Bronchial epithelial cell (primary cell): Measurements from ENCODE around the gene BPIFA1. TPM values are rescaled to one million over a fixed set of nuclear protein-coding genes. Genes with fewer than 3 reads are reported as not detected.

ENCODE experiments used
- DNase-seq: peaks from one replicate; pipeline ENCODE4 v3.0.0-alpha.2; 2010; ENCODE audit warnings: low read depth
- FAIRE-seq: peaks from 2 replicates; lab custom pipeline; 2011; peaks lifted over from hg19 to GRCh38; lab: Jason Lieb, UNC
- H3K27me3 ChIP-seq: 2 replicates; pipeline ENCODE4 v1.5.1; 2011; ENCODE audit warnings: low read length; ENCODE audit not compliant: control insufficient read depth, insufficient read depth
- H3K36me3 ChIP-seq: 2 replicates; pipeline ENCODE4 v1.5.1; 2011; ENCODE audit warnings: low read length; ENCODE audit not compliant: control insufficient read depth, insufficient read depth
- H3K4me3 ChIP-seq: 2 replicates; pipeline ENCODE4 v1.5.1; 2011; ENCODE audit warnings: mild to moderate bottlenecking, low read depth, low read length, control low read depth
- total RNA-seq: library from RNA; depleted of rRNA; stranded (reverse); fragments of >200 nt; gene quantifications from 2 replicates; pipeline ENCODE4 v1.2.1, GENCODE V29; 2014
- TF ChIP-seq, protein P1 (sequence below): IDR thresholded peaks from 2 replicates; pipeline ENCODE4 v1.5.1; 2011; ENCODE audit warnings: mild to moderate bottlenecking, moderate library complexity, low read length, control low read depth, inconsistent platforms; ENCODE audit not compliant: insufficient read depth, severe bottlenecking

The BPIFA1 gene
- total RNA-seq, 1 donor from 2014 or later: not detected

DNA sequence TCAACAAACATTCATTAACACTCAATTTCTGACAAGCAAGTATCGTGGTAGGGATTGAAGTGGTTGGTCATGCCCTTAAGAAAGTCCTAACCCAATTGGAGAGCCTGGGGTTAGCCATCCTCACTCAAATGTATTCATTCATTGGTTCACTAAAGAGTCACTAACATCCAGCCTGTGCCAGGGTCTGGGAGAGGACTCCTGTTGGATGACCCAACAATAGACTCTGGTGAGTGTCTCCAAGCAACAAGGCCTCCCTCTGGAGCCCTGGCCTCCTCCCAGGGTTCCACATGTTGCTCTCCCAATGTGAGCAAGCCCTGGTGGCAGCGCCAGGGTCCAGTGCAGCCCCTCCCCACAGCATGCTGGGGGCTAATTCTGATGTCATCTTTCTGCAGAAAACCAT, 18.7 kb upstream of the BPIFA1 start, which contains the start of gene BPIFA3:
Gene BPIFA3, plus strand, starts transcription at position 301 of the 400 bp plus-strand sequence. CDS start 185 bp downstream, outside the sequence.
- TF ChIP-seq, protein P1, sequence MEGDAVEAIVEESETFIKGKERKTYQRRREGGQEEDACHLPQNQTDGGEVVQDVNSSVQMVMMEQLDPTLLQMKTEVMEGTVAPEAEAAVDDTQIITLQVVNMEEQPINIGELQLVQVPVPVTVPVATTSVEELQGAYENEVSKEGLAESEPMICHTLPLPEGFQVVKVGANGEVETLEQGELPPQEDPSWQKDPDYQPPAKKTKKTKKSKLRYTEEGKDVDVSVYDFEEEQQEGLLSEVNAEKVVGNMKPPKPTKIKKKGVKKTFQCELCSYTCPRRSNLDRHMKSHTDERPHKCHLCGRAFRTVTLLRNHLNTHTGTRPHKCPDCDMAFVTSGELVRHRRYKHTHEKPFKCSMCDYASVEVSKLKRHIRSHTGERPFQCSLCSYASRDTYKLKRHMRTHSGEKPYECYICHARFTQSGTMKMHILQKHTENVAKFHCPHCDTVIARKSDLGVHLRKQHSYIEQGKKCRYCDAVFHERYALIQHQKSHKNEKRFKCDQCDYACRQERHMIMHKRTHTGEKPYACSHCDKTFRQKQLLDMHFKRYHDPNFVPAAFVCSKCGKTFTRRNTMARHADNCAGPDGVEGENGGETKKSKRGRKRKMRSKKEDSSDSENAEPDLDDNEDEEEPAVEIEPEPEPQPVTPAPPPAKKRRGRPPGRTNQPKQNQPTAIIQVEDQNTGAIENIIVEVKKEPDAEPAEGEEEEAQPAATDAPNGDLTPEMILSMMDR: no peak
- Histone ChIP-seq H3K27me3 (no peaks in the 10 kb centered on the region), H3K4me3 (no peak within 1 kb of the TSS), H3K36me3 (no peaks in the 10 kb centered on the region)
- FAIRE-seq (no peak), DNase-seq (no peak)

DNA sequence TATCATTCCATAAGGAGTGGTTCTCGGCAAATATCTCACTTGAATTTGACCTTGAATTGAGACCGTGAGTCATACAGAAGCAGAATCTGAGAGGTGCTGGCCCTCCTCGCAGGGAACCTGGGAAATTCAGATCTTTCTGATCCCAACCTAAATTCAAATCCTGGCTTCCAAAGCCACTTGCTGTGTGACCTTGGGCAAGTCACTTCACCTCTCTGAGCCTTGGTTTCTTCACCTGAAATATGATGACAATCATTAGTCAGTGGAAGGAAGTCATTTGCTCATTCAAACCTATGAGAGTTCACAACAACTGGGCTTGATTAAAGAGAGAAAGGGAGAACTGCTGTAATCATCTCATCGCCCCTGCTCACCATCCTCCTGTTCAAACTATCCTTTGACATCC, 11.4 kb upstream of the BPIFA1 start:
- Histone ChIP-seq H3K27me3 (no peaks in the 10 kb centered on the region), H3K36me3 (no peaks in the 10 kb centered on the region), H3K4me3 (no peak overlapping the region)
- DNase-seq: no peak
- TF ChIP-seq, protein P1: no peak
- FAIRE-seq: no peak

- peaks cover 2% of the 10 kb centered on the region for H3K27me3 ChIP-seq
- no peak for FAIRE-seq
These were observed 6.0 kb upstream of the BPIFA1 start for GRCh38 chr20:33229843-33230242.

DNA sequence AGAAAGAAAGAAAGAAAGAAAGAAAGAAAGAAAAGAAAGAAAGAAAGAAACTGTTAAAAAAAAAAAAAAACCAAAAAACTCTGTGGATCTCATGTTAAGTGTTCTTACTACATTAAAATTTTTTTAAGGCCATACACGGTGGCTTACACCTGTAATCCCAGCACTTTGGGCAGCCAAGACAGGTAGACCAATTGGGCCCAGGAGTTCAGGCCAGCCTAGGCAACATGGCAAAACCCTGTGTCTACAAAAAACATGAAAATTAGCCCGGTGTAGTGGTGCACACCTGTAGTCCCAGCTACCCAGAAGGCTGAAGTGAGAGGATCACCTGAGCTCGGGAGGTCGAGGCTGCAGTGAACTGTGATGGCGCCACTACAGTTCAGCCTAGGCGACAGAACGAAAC, 4.6 kb upstream of the BPIFA1 start:
- TF ChIP-seq, protein P1: no peak
- DNase-seq: no peak
- no peak overlapping the region for H3K4me3 ChIP-seq
- no peak for FAIRE-seq
- no peaks in the 10 kb centered on the region for H3K36me3 ChIP-seq
- H3K27me3 ChIP-seq: peaks cover 2% of the 10 kb centered on the region

More at GRCh38 chr20:33229843-33230242, 6.0 kb upstream of the BPIFA1 start:
- Histone ChIP-seq H3K4me3 (no peak overlapping the region), H3K36me3 (no peaks in the 10 kb centered on the region)
- TF ChIP-seq, protein P1: no peak
- DNase-seq: no peak

- Histone ChIP-seq H3K27me3 (peaks cover 2% of the 10 kb centered on the region), H3K4me3 (no peak overlapping the region), H3K36me3 (no peaks in the 10 kb centered on the region)
- DNase-seq (no peak), FAIRE-seq (no peak)
- TF ChIP-seq, protein P1: no peak
These were observed 3.2 kb upstream of the BPIFA1 start for GRCh38 chr20:33232486-33233072.
